Measurements from ENCODE around the gene HOMEZ.

The HOMEZ gene

GRCh38 chr14:23284654-23285529 is 1.0 kb downstream of the HOMEZ start:
- no peak for TF ChIP-seq YY1 (IDR thresholded peaks at IDR 0.05; ENCODE audit: low read depth)
- no peak for TF ChIP-seq FOXM1 (IDR thresholded peaks at IDR 0.05; ENCODE audit: borderline replicate concordance, low read depth)
- no peak for TF ChIP-seq RAD21 (IDR thresholded peaks at IDR 0.05; ENCODE audit: low read depth)
- TF ChIP-seq CREB1 (IDR thresholded peaks at IDR 0.05; ENCODE audit: low read depth) = no peak
- no peak for TF ChIP-seq EP300 (IDR thresholded peaks at IDR 0.05; ENCODE audit: borderline replicate concordance)
- TF ChIP-seq TAF1 (IDR thresholded peaks at IDR 0.05; ENCODE audit: low read depth) = no peak
- TF ChIP-seq MAX (IDR thresholded peaks at IDR 0.05) = no peak
- TF ChIP-seq CEBPB (IDR thresholded peaks at IDR 0.05) = no peak
- TF ChIP-seq, protein P1, sequence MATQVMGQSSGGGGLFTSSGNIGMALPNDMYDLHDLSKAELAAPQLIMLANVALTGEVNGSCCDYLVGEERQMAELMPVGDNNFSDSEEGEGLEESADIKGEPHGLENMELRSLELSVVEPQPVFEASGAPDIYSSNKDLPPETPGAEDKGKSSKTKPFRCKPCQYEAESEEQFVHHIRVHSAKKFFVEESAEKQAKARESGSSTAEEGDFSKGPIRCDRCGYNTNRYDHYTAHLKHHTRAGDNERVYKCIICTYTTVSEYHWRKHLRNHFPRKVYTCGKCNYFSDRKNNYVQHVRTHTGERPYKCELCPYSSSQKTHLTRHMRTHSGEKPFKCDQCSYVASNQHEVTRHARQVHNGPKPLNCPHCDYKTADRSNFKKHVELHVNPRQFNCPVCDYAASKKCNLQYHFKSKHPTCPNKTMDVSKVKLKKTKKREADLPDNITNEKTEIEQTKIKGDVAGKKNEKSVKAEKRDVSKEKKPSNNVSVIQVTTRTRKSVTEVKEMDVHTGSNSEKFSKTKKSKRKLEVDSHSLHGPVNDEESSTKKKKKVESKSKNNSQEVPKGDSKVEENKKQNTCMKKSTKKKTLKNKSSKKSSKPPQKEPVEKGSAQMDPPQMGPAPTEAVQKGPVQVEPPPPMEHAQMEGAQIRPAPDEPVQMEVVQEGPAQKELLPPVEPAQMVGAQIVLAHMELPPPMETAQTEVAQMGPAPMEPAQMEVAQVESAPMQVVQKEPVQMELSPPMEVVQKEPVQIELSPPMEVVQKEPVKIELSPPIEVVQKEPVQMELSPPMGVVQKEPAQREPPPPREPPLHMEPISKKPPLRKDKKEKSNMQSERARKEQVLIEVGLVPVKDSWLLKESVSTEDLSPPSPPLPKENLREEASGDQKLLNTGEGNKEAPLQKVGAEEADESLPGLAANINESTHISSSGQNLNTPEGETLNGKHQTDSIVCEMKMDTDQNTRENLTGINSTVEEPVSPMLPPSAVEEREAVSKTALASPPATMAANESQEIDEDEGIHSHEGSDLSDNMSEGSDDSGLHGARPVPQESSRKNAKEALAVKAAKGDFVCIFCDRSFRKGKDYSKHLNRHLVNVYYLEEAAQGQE (IDR thresholded peaks at IDR 0.05; ENCODE audit: low read depth) = no peak
- TF ChIP-seq EGR1 (IDR thresholded peaks at IDR 0.05) = no peak
- no peak for TF ChIP-seq TEAD4 (IDR thresholded peaks at IDR 0.05)
- no peak for TF ChIP-seq NFIC (IDR thresholded peaks at IDR 0.05)
- no peak for TF ChIP-seq TCF12 (IDR thresholded peaks at IDR 0.05; ENCODE audit: low read depth)
- TF ChIP-seq, protein P2, sequence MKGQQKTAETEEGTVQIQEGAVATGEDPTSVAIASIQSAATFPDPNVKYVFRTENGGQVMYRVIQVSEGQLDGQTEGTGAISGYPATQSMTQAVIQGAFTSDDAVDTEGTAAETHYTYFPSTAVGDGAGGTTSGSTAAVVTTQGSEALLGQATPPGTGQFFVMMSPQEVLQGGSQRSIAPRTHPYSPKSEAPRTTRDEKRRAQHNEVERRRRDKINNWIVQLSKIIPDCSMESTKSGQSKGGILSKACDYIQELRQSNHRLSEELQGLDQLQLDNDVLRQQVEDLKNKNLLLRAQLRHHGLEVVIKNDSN (IDR thresholded peaks at IDR 0.05) = no peak
- no peak for TF ChIP-seq ZBTB7A (IDR thresholded peaks at IDR 0.05; ENCODE audit: low read depth)

DNA sequence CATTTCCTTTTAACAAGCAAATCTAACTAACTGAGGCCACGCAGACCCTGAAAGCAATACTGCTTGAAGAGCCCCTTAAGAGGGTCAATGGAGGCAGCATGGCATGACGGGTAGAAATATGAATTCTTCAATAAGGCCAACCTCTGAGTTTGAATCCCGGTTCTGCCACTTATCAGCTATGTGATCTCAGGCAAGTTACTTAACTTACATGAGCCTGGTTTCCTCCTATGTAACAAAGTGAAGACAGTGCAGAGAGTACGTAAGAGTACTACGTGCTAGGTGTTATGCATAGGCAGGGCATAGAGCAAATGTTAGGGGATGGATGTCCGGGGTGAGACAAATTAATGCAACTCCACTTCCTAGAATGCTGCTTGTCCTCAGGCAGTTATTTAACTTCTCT is 4.7 kb downstream of the HOMEZ start:
- TF ChIP-seq FOXM1 (IDR thresholded peaks at IDR 0.05; ENCODE audit: borderline replicate concordance, low read depth) (no peak), NFIC (IDR thresholded peaks at IDR 0.05) (no peak), CEBPB (IDR thresholded peaks at IDR 0.05) (no peak), MAX (IDR thresholded peaks at IDR 0.05) (no peak), YY1 (IDR thresholded peaks at IDR 0.05; ENCODE audit: low read depth) (no peak), CREB1 (IDR thresholded peaks at IDR 0.05; ENCODE audit: low read depth) (no peak), TEAD4 (IDR thresholded peaks at IDR 0.05) (no peak), TCF12 (IDR thresholded peaks at IDR 0.05; ENCODE audit: low read depth) (no peak), RAD21 (IDR thresholded peaks at IDR 0.05; ENCODE audit: low read depth) (no peak), EP300 (IDR thresholded peaks at IDR 0.05; ENCODE audit: borderline replicate concordance) (no peak), TAF1 (IDR thresholded peaks at IDR 0.05; ENCODE audit: low read depth) (no peak), ZBTB7A (IDR thresholded peaks at IDR 0.05; ENCODE audit: low read depth) (no peak), EGR1 (IDR thresholded peaks at IDR 0.05) (no peak)
- TF ChIP-seq, protein P1 (IDR thresholded peaks at IDR 0.05; ENCODE audit: low read depth) = no peak
- TF ChIP-seq, protein P2 (IDR thresholded peaks at IDR 0.05) = no peak

- TF ChIP-seq CEBPB (IDR thresholded peaks at IDR 0.05) = no peak
These were observed 8.7 kb downstream of the HOMEZ start for GRCh38 chr14:23277189-23277588.

GRCh38 chr14:23275412-23275811 is 10.5 kb downstream of the HOMEZ start:
- TF ChIP-seq CREB1 (IDR thresholded peaks at IDR 0.05; ENCODE audit: low read depth) = no peak
- TF ChIP-seq, protein P2 (IDR thresholded peaks at IDR 0.05) = no peak
- no peak for TF ChIP-seq NFIC (IDR thresholded peaks at IDR 0.05)
- no peak for TF ChIP-seq TEAD4 (IDR thresholded peaks at IDR 0.05)
- TF ChIP-seq, protein P1 (IDR thresholded peaks at IDR 0.05; ENCODE audit: low read depth) = no peak
- TF ChIP-seq TAF1 (IDR thresholded peaks at IDR 0.05; ENCODE audit: low read depth) = no peak
- no peak for TF ChIP-seq RAD21 (IDR thresholded peaks at IDR 0.05; ENCODE audit: low read depth)
- no peak for TF ChIP-seq TCF12 (IDR thresholded peaks at IDR 0.05; ENCODE audit: low read depth)
- no peak for TF ChIP-seq FOXM1 (IDR thresholded peaks at IDR 0.05; ENCODE audit: borderline replicate concordance, low read depth)
- no peak for TF ChIP-seq MAX (IDR thresholded peaks at IDR 0.05)
- TF ChIP-seq ZBTB7A (IDR thresholded peaks at IDR 0.05; ENCODE audit: low read depth) = no peak
- TF ChIP-seq YY1 (IDR thresholded peaks at IDR 0.05; ENCODE audit: low read depth) = no peak
- no peak for TF ChIP-seq CEBPB (IDR thresholded peaks at IDR 0.05)
- TF ChIP-seq EP300 (IDR thresholded peaks at IDR 0.05; ENCODE audit: borderline replicate concordance) = no peak
- TF ChIP-seq EGR1 (IDR thresholded peaks at IDR 0.05) = no peak
